Measurements from ENCODE around the gene SLC28A2. TPM values are rescaled to one million over a fixed set of nuclear protein-coding genes. Genes with fewer than 3 reads are reported as not detected.
A peak's percentile ranks its signal among the peaks of the same experiment; 100 is the strongest.

Gene SLC28A2
- total and polyA plus RNA-seq, 2 of the 13 experiments (the other 11 are each of a cell fraction or from before 2014, with no cell fraction given): 0.01 to 0.11 TPM

DNA sequence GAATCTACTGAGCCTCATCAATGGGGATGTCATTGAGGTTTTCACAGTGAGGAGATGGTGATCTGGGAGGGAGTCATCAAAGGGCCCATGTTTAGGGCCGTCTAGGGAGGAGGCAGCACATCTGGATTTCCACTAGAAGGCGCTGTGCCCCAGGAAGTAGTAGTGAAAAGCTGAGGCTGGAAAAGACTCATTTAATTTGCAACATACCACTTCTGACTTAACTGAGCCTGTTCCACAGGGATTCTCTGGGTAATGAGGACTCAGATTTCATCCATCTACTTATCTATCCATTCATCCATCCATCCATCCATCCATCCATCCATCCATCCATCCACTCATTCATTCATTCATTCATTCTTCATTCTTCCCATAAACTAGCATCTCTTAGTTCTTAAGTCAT lies 46.8 kb upstream of the SLC28A2 start (continued):
- TF ChIP-seq, protein P1, sequence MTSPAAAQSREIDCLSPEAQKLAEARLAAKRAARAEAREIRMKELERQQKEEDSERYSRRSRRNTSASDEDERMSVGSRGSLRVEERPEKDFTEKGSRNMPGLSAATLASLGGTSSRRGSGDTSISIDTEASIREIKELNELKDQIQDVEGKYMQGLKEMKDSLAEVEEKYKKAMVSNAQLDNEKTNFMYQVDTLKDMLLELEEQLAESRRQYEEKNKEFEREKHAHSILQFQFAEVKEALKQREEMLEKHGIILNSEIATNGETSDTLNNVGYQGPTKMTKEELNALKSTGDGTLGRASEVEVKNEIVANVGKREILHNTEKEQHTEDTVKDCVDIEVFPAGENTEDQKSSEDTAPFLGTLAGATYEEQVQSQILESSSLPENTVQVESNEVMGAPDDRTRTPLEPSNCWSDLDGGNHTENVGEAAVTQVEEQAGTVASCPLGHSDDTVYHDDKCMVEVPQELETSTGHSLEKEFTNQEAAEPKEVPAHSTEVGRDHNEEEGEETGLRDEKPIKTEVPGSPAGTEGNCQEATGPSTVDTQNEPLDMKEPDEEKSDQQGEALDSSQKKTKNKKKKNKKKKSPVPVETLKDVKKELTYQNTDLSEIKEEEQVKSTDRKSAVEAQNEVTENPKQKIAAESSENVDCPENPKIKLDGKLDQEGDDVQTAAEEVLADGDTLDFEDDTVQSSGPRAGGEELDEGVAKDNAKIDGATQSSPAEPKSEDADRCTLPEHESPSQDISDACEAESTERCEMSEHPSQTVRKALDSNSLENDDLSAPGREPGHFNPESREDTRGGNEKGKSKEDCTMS (CRISPR knock-in tag; conservative IDR thresholded peaks at IDR 0.05): no peak
- no peak for TF ChIP-seq EEA1 (CRISPR knock-in tag; IDR thresholded peaks at IDR 0.05; ENCODE audit: borderline replicate concordance)
- TF ChIP-seq ZNF24 (IDR thresholded peaks at IDR 0.05): peak; percentile 72
- TF ChIP-seq HHEX (CRISPR knock-in tag; IDR thresholded peaks at IDR 0.05): no peak
- TF ChIP-seq ZNF780A (CRISPR knock-in tag; IDR thresholded peaks at IDR 0.05): no peak
- no peak for TF ChIP-seq ZNF367 (CRISPR knock-in tag; IDR thresholded peaks at IDR 0.05; ENCODE audit: borderline replicate concordance)
- no peak for TF ChIP-seq CHD4 (IDR thresholded peaks at IDR 0.05; ENCODE audit: borderline replicate concordance, low read length)
- TF ChIP-seq ZNF792 (CRISPR knock-in tag; IDR thresholded peaks at IDR 0.05): no peak
- no peak for TF ChIP-seq HNF4G (IDR thresholded peaks at IDR 0.05; ENCODE audit: borderline replicate concordance, low read depth, low read length)
- no peak for TF ChIP-seq HNF4G (CRISPR knock-in tag; IDR thresholded peaks at IDR 0.05; ENCODE audit: borderline replicate concordance, low read depth)
- TF ChIP-seq RAD21 (CRISPR knock-in tag; IDR thresholded peaks at IDR 0.05): peak; percentile 77
- TF ChIP-seq, protein P2, sequence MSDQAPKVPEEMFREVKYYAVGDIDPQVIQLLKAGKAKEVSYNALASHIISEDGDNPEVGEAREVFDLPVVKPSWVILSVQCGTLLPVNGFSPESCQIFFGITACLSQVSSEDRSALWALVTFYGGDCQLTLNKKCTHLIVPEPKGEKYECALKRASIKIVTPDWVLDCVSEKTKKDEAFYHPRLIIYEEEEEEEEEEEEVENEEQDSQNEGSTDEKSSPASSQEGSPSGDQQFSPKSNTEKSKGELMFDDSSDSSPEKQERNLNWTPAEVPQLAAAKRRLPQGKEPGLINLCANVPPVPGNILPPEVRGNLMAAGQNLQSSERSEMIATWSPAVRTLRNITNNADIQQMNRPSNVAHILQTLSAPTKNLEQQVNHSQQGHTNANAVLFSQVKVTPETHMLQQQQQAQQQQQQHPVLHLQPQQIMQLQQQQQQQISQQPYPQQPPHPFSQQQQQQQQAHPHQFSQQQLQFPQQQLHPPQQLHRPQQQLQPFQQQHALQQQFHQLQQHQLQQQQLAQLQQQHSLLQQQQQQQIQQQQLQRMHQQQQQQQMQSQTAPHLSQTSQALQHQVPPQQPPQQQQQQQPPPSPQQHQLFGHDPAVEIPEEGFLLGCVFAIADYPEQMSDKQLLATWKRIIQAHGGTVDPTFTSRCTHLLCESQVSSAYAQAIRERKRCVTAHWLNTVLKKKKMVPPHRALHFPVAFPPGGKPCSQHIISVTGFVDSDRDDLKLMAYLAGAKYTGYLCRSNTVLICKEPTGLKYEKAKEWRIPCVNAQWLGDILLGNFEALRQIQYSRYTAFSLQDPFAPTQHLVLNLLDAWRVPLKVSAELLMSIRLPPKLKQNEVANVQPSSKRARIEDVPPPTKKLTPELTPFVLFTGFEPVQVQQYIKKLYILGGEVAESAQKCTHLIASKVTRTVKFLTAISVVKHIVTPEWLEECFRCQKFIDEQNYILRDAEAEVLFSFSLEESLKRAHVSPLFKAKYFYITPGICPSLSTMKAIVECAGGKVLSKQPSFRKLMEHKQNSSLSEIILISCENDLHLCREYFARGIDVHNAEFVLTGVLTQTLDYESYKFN (CRISPR knock-in tag; conservative IDR thresholded peaks at IDR 0.05): no peak
- no peak for TF ChIP-seq YEATS2 (CRISPR knock-in tag; IDR thresholded peaks at IDR 0.05; ENCODE audit: borderline replicate concordance)
- no peak for TF ChIP-seq ZNF33A (CRISPR knock-in tag; IDR thresholded peaks at IDR 0.05; ENCODE audit: borderline replicate concordance)
- TF ChIP-seq XRCC5 (optimal IDR thresholded peaks at IDR 0.05; ENCODE audit: low read length): peak; percentile 30
- TF ChIP-seq ZNF766 (CRISPR knock-in tag; IDR thresholded peaks at IDR 0.05; ENCODE audit: borderline replicate concordance): no peak
- no peak for TF ChIP-seq NFE2 (CRISPR knock-in tag; IDR thresholded peaks at IDR 0.05)
- TF ChIP-seq, protein P3, sequence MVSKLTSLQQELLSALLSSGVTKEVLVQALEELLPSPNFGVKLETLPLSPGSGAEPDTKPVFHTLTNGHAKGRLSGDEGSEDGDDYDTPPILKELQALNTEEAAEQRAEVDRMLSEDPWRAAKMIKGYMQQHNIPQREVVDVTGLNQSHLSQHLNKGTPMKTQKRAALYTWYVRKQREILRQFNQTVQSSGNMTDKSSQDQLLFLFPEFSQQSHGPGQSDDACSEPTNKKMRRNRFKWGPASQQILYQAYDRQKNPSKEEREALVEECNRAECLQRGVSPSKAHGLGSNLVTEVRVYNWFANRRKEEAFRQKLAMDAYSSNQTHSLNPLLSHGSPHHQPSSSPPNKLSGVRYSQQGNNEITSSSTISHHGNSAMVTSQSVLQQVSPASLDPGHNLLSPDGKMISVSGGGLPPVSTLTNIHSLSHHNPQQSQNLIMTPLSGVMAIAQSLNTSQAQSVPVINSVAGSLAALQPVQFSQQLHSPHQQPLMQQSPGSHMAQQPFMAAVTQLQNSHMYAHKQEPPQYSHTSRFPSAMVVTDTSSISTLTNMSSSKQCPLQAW (CRISPR knock-in tag; IDR thresholded peaks at IDR 0.05): 0 out of 2 replicates have a peak, but pooled peaks have one; percentile 39
- TF ChIP-seq, protein P4, sequence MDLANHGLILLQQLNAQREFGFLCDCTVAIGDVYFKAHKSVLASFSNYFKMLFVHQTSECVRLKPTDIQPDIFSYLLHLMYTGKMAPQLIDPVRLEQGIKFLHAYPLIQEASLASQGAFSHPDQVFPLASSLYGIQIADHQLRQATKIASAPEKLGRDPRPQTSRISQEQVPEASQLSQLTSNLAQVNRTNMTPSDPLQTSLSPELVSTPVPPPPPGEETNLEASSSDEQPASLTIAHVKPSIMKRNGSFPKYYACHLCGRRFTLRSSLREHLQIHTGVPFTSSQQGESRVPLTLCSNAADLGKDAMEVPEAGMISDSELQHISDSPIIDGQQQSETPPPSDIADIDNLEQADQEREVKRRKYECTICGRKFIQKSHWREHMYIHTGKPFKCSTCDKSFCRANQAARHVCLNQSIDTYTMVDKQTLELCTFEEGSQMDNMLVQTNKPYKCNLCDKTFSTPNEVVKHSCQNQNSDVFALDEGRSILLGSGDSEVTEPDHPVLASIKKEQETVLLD (CRISPR knock-in tag; IDR thresholded peaks at IDR 0.05; ENCODE audit: low read depth): no peak
- no peak for TF ChIP-seq ZNF549 (CRISPR knock-in tag; IDR thresholded peaks at IDR 0.05)
- TF ChIP-seq AHR (CRISPR knock-in tag; IDR thresholded peaks at IDR 0.05): no peak
- TF ChIP-seq SIX4 (CRISPR knock-in tag; IDR thresholded peaks at IDR 0.05): no peak
- no peak for TF ChIP-seq FOSL1 (CRISPR knock-in tag; IDR thresholded peaks at IDR 0.05; ENCODE audit: borderline replicate concordance)
